IMR-90 (cell line): ENCODE measurements around the gene PRKD1. TPM values are rescaled to one million over a fixed set of nuclear protein-coding genes. Genes with fewer than 3 reads are reported as not detected.

ENCODE experiments used
- ATAC-seq: fragments of 200-7000 bp; cut with Tn5 transposase; 2 replicates; pipeline ENCODE4 v1.9.1; 2020; ENCODE audit warnings: low read depth, mild to moderate bottlenecking, moderate library complexity
- BruUV-seq: library from RNA; stranded (reverse); fragments of 400-500 nt; replicated peaks from 2 replicates; lab custom pipeline; 2021; lab: Mats Ljungman, UMichigan
- CTCF ChIA-PET: fragments of 300-600 bp; formaldehyde crosslinking; extraction: SDS; loops from one replicate; lab custom pipeline; 2021; ENCODE audit warnings: antibody characterized with exemption; lab: Yijun Ruan, JAX
- POLR2A ChIA-PET: fragments of 300-600 bp; sonication (Branson Sonifier 250); formaldehyde crosslinking; loops from one replicate; lab custom pipeline; 2022; ENCODE audit warnings: antibody characterized with exemption; ENCODE audit not compliant: unreplicated experiment; lab: Charles Lee
- DNase-seq: peaks from one replicate; pipeline ENCODE4 v3.0.0; 2013
- H2AFZ ChIP-seq: replicated peaks from 2 replicates; pipeline ENCODE3; 2013; ENCODE audit warnings: low read length, mild to moderate bottlenecking; ENCODE audit not compliant: poor library complexity
- H2AK5ac ChIP-seq: 2 replicates; pipeline ENCODE4 v1.6.1; 2013; ENCODE audit warnings: low read depth, low read length, inconsistent platforms
- H2AK9ac ChIP-seq: replicated peaks from 2 replicates; pipeline ENCODE3; 2013; ENCODE audit warnings: mild to moderate bottlenecking, low read depth, low read length, moderate library complexity; ENCODE audit not compliant: poor library complexity
- H2BK120ac ChIP-seq: 2 replicates; pipeline ENCODE4 v1.6.1; 2013; ENCODE audit warnings: low read depth, low read length, inconsistent platforms
- H2BK15ac ChIP-seq: 3 replicates; pipeline ENCODE4 v1.6.1; 2013; ENCODE audit warnings: low read depth, low read length, inconsistent platforms
- H2BK20ac ChIP-seq: 2 replicates; pipeline ENCODE4 v1.6.1; 2013; ENCODE audit warnings: low read depth, mild to moderate bottlenecking, inconsistent platforms, low read length, moderate library complexity
- H2BK5ac ChIP-seq: 2 replicates; pipeline ENCODE4 v1.6.1; 2013; ENCODE audit warnings: mild to moderate bottlenecking, low read depth, low read length, inconsistent platforms; ENCODE audit not compliant: poor library complexity, severe bottlenecking
- H3K14ac ChIP-seq: replicated peaks from 2 replicates; pipeline ENCODE4 v1.6.1; 2013; ENCODE audit warnings: low read depth, low read length, inconsistent platforms
- H3K18ac ChIP-seq: 2 replicates; pipeline ENCODE4 v1.6.1; 2013; ENCODE audit warnings: low read depth, low read length, control low read depth
- H3K23ac ChIP-seq: 2 replicates; pipeline ENCODE4 v1.6.1; 2013; ENCODE audit warnings: low read depth, low read length, inconsistent platforms
- H3K27ac ChIP-seq: 2 replicates; pipeline ENCODE4 v1.5.1; 2013; ENCODE audit warnings: mild to moderate bottlenecking, control low read depth, low read length; ENCODE audit not compliant: insufficient read depth
- H3K27me3 ChIP-seq: 2 replicates; pipeline ENCODE4 v1.6.1; 2013; ENCODE audit warnings: low read length; ENCODE audit not compliant: control insufficient read depth, insufficient read depth
- H3K36me3 ChIP-seq: 2 replicates; pipeline ENCODE4 v1.6.1; 2013; ENCODE audit warnings: low read length, mixed read lengths; ENCODE audit not compliant: control insufficient read depth, insufficient read depth
- H3K4ac ChIP-seq: 2 replicates; pipeline ENCODE4 v1.6.1; 2013; ENCODE audit warnings: low read depth, low read length, inconsistent platforms
- H3K4me1 ChIP-seq: 2 replicates; pipeline ENCODE4 v1.6.1; 2013; ENCODE audit warnings: low read length, mixed read lengths; ENCODE audit not compliant: control insufficient read depth, insufficient read depth
- H3K4me2 ChIP-seq: 2 replicates; pipeline ENCODE4 v1.6.1; 2013; ENCODE audit warnings: low read depth, mild to moderate bottlenecking, control low read depth, low read length, moderate library complexity
- H3K4me3 ChIP-seq: 2 replicates; pipeline ENCODE4 v1.5.1; 2013; ENCODE audit warnings: low read depth, mild to moderate bottlenecking, control low read depth, low read length, moderate library complexity; ENCODE audit not compliant: insufficient read depth
- H3K56ac ChIP-seq: 2 replicates; pipeline ENCODE4 v1.6.1; 2013; ENCODE audit warnings: low read length, inconsistent platforms; ENCODE audit not compliant: insufficient read depth; ENCODE audit errors: extremely low read depth
- H3K79me1 ChIP-seq, 2 experiments: 2 replicates each; pipeline ENCODE4 v1.6.1; 2013; ENCODE audit warnings: low read length in 2 of 2, inconsistent platforms in 1 of 2, low read depth in 1 of 2
- H3K9ac ChIP-seq: 2 replicates; pipeline ENCODE4 v1.6.1; 2013; ENCODE audit warnings: low read depth, low read length, control low read depth
- H3K9me1 ChIP-seq: 2 replicates; pipeline ENCODE4 v1.6.1; 2013; ENCODE audit warnings: low read length, inconsistent platforms; ENCODE audit not compliant: insufficient read depth
- H3K9me3 ChIP-seq: 2 replicates; pipeline ENCODE4 v1.6.1; 2013; ENCODE audit warnings: low read length; ENCODE audit not compliant: control insufficient read depth, insufficient read depth
- H4K20me1 ChIP-seq: 2 replicates; pipeline ENCODE4 v1.6.1; 2013; ENCODE audit warnings: low read length, inconsistent platforms; ENCODE audit not compliant: insufficient read depth
- H4K5ac ChIP-seq: 2 replicates; pipeline ENCODE4 v1.6.1; 2013; ENCODE audit warnings: mild to moderate bottlenecking, low read depth, low read length, control low read depth
- H4K8ac ChIP-seq, 2 experiments: 2 replicates each; pipeline ENCODE4 v1.6.1; 2013; ENCODE audit warnings: low read depth in 2 of 2, low read length in 2 of 2, control low read depth in 1 of 2, inconsistent platforms in 1 of 2
- H4K91ac ChIP-seq: 2 replicates; pipeline ENCODE4 v1.6.1; 2013; ENCODE audit warnings: low read depth, low read length, inconsistent platforms; ENCODE audit not compliant: insufficient read depth
- BHLHE40 ChIP-seq: fragments of 150-350 bp; IDR thresholded peaks from 2 replicates; pipeline ENCODE4 v1.6.1; 2016; ENCODE audit warnings: mild to moderate bottlenecking, low read depth, low read length
- CEBPB ChIP-seq: IDR thresholded peaks from 2 replicates; pipeline ENCODE4 v1.6.1; 2012; ENCODE audit warnings: low read depth, low read length, improper control_type of control experiment
- CHD1 ChIP-seq: IDR thresholded peaks from 2 replicates; pipeline ENCODE4 v1.6.1; 2012; ENCODE audit warnings: low read depth, low read length, improper control_type of control experiment
- FOS ChIP-seq: fragments of 150-350 bp; IDR thresholded peaks from 2 replicates; pipeline ENCODE4 v1.6.1; 2016; ENCODE audit warnings: low read depth, low read length
- MAFK ChIP-seq: IDR thresholded peaks from 2 replicates; pipeline ENCODE4 v1.6.1; 2012; ENCODE audit warnings: low read depth, low read length, improper control_type of control experiment
- MAZ ChIP-seq: IDR thresholded peaks from 2 replicates; pipeline ENCODE4 v1.6.1; 2012; ENCODE audit warnings: low read depth, mild to moderate bottlenecking, low read length, improper control_type of control experiment, moderate library complexity, borderline replicate concordance
- MXI1 ChIP-seq: IDR thresholded peaks from 2 replicates; pipeline ENCODE4 v1.6.1; 2012; ENCODE audit warnings: low read depth, mild to moderate bottlenecking, low read length, moderate library complexity, borderline replicate concordance
- NFE2L2 ChIP-seq: fragments of 150-350 bp; IDR thresholded peaks from 2 replicates; pipeline ENCODE4 v1.6.1; 2016; ENCODE audit warnings: low read depth, mild to moderate bottlenecking, low read length
- POLR2A ChIP-seq: IDR thresholded peaks from 2 replicates; pipeline ENCODE4 v1.6.1; 2012; ENCODE audit warnings: mild to moderate bottlenecking, low read depth, low read length
- RAD21 ChIP-seq: IDR thresholded peaks from 2 replicates; pipeline ENCODE4 v1.6.1; 2012; ENCODE audit warnings: low read length, improper control_type of control experiment
- RCOR1 ChIP-seq: IDR thresholded peaks from 2 replicates; pipeline ENCODE4 v1.6.1; 2012; ENCODE audit warnings: mild to moderate bottlenecking, low read length, improper control_type of control experiment; ENCODE audit not compliant: insufficient replicate concordance
- RFX5 ChIP-seq: IDR thresholded peaks from 2 replicates; pipeline ENCODE4 v1.8.0; 2012; ENCODE audit warnings: low read depth, mild to moderate bottlenecking, low read length, moderate library complexity
- SMC3 ChIP-seq: fragments of 150-350 bp; IDR thresholded peaks from 2 replicates; pipeline ENCODE4 v1.6.1; 2016; ENCODE audit warnings: low read depth, mild to moderate bottlenecking, antibody characterized with exemption, low read length, moderate library complexity
- dilution Hi-C: fragments of 300-500 bp; cut with HindIII; formaldehyde crosslinking; loops from one replicate; pipeline ENCODE4 v1.14.3; 2018; ENCODE audit warnings: low sequenced_read_pairs; ENCODE audit not compliant: unreplicated experiment
- in situ Hi-C: fragments of 300-500 bp; cut with MboI; formaldehyde crosslinking; loops from 3 replicates; pipeline ENCODE4 v1.14.3; 2019; ENCODE audit warnings: low sequenced_read_pairs, inconsistent platforms, mixed read lengths
- intact Hi-C: fragments of 100-400 bp; cut with micrococcal nuclease; formaldehyde crosslinking; loops from 2 replicates; pipeline ENCODE4 v1.10.0; 2022
- polyA plus RNA-seq, 3 experiments: library from polyadenylated mRNA; depleted of rRNA; stranded (reverse); fragments of >200 nt; gene quantifications; 2 replicates each; pipeline ENCODE4 v1.2.3, GENCODE V29; 2012; ENCODE audit warnings: low replicate concordance in 1 of 3
- total RNA-seq: library from RNA; depleted of rRNA; stranded (reverse); fragments of >200 nt; gene quantifications from 2 replicates; pipeline ENCODE4 v1.2.3, GENCODE V29; 2012
- TF ChIP-seq, protein P1 (sequence below): fragments of 150-350 bp; IDR thresholded peaks from 2 replicates; pipeline ENCODE4 v1.6.1; 2017; ENCODE audit warnings: mild to moderate bottlenecking, antibody characterized with exemption, low read length, low read depth
- TF ChIP-seq, protein P2 (sequence below): fragments of 150-350 bp; IDR thresholded peaks from 2 replicates; pipeline ENCODE4 v1.6.1; 2016; ENCODE audit warnings: low read depth, mild to moderate bottlenecking, low read length, moderate library complexity, borderline replicate concordance
- TF ChIP-seq, protein P3 (sequence below): conservative IDR thresholded peaks from 2 replicates; pipeline ENCODE4 v1.5.1; 2012; ENCODE audit warnings: mild to moderate bottlenecking, low read depth, low read length, improper control_type of control experiment

The PRKD1 gene
- total and polyA plus RNA-seq, 2 of the 4 experiments (the other 2 are of a cell fraction), result 12.9 to 14.2 TPM

DNA sequence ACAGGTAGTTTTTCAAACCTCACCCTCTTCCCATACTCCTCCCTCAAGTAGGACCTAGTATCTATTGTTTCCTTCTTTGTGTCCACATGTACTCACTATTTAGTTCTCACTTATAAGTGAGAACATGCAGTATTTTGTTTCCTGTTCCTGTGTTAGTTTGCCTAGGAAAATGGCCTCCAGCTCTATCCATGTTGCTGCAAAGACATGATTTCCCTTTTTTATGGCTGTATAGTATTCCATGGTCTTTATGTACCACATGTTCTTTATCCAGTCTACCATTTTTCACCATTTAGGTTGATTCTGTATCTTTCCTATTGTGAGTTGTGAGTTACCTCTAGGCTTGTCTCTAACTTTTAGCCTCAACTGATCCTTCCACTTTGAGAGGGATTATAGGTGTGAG, 310.7 kb downstream of the PRKD1 start:
- no peak overlapping the region for H4K91ac ChIP-seq
- DNase-seq (no peak), ATAC-seq (no peak)
- H3K79me1 ChIP-seq, result no peaks in the 10 kb centered on the region
- H4K5ac ChIP-seq, result no peak overlapping the region
- H2AK5ac ChIP-seq, result no peak overlapping the region
- CTCF ChIA-PET, result no interaction called here
- no peak overlapping the region for H2AFZ ChIP-seq
- POLR2A ChIA-PET, result no interaction called here
- BruUV-seq, result TSS peak; percentile 8
- H3K4me2 ChIP-seq, result no peak overlapping the region
- H3K9me3 ChIP-seq, result no peaks in the 10 kb centered on the region; the same call in 1 of the 2 replicates
- dilution Hi-C loops, result no loop called here
- no peak overlapping the region for H2BK15ac ChIP-seq
- H3K27ac ChIP-seq, result no peak overlapping the region
- H3K9ac ChIP-seq, result no peak overlapping the region
- no peak overlapping the region for H3K23ac ChIP-seq
- no peaks in the 10 kb centered on the region for H3K27me3 ChIP-seq
- no peak overlapping the region for H3K4ac ChIP-seq
- no peak overlapping the region for H3K18ac ChIP-seq
- TF ChIP-seq MAZ (no peak), SMC3 (no peak), BHLHE40 (no peak), MAFK (no peak), RCOR1 (no peak), CEBPB (no peak), MXI1 (no peak), RAD21 (no peak), CHD1 (no peak), FOS (no peak), RFX5 (no peak), POLR2A (no peak), NFE2L2 (no peak)
- TF ChIP-seq, protein P1, sequence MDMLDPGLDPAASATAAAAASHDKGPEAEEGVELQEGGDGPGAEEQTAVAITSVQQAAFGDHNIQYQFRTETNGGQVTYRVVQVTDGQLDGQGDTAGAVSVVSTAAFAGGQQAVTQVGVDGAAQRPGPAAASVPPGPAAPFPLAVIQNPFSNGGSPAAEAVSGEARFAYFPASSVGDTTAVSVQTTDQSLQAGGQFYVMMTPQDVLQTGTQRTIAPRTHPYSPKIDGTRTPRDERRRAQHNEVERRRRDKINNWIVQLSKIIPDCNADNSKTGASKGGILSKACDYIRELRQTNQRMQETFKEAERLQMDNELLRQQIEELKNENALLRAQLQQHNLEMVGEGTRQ, result no peak
- TF ChIP-seq, protein P2, sequence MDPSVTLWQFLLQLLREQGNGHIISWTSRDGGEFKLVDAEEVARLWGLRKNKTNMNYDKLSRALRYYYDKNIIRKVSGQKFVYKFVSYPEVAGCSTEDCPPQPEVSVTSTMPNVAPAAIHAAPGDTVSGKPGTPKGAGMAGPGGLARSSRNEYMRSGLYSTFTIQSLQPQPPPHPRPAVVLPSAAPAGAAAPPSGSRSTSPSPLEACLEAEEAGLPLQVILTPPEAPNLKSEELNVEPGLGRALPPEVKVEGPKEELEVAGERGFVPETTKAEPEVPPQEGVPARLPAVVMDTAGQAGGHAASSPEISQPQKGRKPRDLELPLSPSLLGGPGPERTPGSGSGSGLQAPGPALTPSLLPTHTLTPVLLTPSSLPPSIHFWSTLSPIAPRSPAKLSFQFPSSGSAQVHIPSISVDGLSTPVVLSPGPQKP, result no peak
- TF ChIP-seq, protein P3, sequence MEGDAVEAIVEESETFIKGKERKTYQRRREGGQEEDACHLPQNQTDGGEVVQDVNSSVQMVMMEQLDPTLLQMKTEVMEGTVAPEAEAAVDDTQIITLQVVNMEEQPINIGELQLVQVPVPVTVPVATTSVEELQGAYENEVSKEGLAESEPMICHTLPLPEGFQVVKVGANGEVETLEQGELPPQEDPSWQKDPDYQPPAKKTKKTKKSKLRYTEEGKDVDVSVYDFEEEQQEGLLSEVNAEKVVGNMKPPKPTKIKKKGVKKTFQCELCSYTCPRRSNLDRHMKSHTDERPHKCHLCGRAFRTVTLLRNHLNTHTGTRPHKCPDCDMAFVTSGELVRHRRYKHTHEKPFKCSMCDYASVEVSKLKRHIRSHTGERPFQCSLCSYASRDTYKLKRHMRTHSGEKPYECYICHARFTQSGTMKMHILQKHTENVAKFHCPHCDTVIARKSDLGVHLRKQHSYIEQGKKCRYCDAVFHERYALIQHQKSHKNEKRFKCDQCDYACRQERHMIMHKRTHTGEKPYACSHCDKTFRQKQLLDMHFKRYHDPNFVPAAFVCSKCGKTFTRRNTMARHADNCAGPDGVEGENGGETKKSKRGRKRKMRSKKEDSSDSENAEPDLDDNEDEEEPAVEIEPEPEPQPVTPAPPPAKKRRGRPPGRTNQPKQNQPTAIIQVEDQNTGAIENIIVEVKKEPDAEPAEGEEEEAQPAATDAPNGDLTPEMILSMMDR, result no peak
- in situ Hi-C loops, result no loop called here
- H3K9me1 ChIP-seq, result no peaks in the 10 kb centered on the region
- H2BK5ac ChIP-seq, result no peak overlapping the region
- H3K14ac ChIP-seq, result no peak overlapping the region
- no peak overlapping the region for H2BK120ac ChIP-seq
- no peak overlapping the region for H2BK20ac ChIP-seq
- H3K36me3 ChIP-seq, result peaks cover 1% of the 10 kb centered on the region; the same call in 1 of the 2 replicates
- intact Hi-C loops, result no loop called here
- no peak overlapping the region for H3K56ac ChIP-seq
- no peaks in the 10 kb centered on the region for H3K4me1 ChIP-seq
- H4K8ac ChIP-seq, result no peak overlapping the region
- no peak overlapping the region for H3K4me3 ChIP-seq
- H4K20me1 ChIP-seq, result no peaks in the 10 kb centered on the region
- no peak overlapping the region for H2AK9ac ChIP-seq
